Stimulated activated CD8-positive, alpha-beta memory T cell treated with anti-CD3 and anti-CD28 coated beads, Interleukin-4, amount 100 ng/mL, for 4 hours (primary cell): ENCODE measurements around the gene KCNK7.
A peak's percentile ranks its signal among the peaks of the same experiment; 100 is the strongest.
"Not testable (repeated sequence)": the region's sequence is repeated elsewhere in the genome, so short reads cannot be mapped to it uniquely, and the experiment has no call there.

Experiments used
- DNase-seq, 2 donors: peaks; one replicate each; pipeline ENCODE4 v3.0.0-alpha.2; 2020; ENCODE audit warnings: low read depth in 2 of 2, low spot score in 1 of 2

The KCNK7 gene, protein sequence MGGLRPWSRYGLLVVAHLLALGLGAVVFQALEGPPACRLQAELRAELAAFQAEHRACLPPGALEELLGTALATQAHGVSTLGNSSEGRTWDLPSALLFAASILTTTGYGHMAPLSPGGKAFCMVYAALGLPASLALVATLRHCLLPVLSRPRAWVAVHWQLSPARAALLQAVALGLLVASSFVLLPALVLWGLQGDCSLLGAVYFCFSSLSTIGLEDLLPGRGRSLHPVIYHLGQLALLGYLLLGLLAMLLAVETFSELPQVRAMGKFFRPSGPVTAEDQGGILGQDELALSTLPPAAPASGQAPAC

DNA sequence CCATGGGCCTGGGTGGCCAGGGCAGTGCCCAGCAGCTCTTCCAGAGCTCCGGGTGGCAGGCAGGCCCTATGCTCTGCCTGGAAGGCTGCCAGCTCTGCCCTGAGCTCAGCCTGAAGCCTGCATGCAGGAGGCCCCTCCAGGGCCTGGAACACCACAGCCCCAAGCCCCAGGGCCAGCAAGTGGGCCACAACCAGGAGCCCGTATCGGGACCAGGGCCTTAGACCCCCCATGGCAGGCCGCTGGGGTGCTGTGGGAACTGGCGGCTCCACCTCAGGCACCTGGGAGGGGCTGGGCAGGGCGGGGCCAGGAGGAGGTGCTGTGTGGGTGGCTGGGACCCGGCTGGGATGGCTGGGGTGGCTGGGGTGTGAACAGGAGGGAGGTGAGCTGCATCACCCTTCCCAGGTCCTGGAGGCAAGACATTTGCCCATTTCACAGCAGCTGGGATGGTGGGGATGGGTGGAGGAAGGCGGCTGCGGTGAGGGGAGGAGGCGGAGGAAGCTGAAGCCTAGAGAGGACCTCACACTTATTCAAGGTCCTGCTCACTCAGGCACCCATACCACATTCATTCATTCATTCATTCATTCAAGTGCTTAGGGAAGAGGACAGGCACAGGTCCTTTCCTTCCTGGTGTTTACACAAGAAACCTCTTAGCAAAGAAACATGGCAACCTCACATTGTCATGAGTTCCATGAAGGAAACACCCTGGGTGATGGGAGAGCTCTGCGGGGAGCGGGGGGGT is at the start of gene KCNK7:
Gene KCNK7 (minus strand): TSS at position 258 of the 739 bp plus-strand sequence. CDS start 28 bp downstream, at position 230.
- no peak for DNase-seq

DNA sequence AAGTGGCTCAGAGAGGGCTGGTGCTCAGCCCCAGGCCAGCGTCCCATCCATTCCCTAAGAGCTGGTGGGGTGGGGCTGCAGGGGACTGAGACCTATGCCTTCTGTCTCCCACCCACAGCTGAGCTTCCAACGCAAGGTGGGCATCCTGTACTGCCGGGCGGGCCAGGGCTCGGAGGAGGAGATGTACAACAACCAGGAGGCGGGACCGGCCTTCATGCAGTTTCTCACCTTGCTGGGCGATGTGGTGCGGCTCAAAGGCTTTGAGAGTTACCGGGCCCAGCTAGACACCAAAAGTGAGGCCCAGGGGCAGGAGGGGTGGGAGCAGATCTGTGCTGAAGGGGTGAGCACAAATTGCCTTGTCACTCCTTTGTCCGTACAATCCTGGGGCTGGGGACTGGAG is 49.2 kb upstream of the KCNK7 start:
- no peak for DNase-seq

DNA sequence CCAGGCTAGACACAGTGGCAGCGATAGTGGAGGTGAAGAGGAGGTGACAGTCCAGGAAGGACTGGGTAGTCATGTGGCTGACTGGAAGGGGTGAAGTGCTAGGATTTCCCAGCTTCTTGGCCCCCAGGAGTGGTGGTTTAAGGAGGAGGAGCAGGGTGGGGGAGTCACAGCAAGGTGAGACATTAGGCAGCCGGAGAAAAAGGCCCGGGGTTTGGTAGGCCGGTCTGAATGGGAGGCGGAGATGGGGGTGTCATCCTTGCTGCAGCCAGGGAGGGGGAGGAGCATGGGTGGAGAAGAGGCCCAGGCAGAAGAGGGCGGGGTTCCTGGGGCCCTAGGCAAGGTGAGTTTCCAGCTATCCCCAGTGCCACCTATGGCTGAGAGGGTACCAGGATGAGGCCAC is 48.4 kb upstream of the KCNK7 start:
- no peak for DNase-seq

DNA sequence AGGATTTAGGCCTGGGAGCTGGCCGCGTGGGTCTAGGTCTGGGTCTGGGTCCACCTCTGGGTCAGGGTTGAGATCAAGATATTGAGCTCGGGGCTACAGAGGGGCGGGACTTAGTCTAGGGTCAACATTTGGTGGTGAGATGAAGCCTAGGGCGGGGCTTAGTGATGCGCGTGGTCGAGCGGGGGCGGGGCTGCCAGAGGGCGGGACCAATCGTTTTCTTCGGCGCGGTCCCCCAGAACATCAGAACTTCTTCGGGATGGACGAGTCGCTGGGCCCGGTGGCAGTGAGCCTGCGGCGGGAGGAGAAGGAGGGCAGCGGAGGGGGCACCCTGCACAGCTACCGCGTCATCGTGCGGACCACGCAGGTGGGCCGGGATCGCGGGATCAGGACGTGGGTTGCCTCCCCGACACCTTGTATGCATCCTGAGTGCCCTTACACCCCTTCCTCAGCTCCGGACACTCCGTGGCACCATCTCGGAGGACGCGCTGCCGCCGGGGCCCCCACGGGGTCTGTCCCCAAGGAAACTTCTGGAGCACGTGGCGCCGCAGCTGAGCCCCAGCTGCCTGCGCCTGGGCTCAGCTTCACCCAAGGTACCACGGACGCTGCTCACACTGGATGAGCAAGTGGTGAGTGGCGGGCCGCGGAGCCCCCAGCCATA is 46.5 kb upstream of the KCNK7 start:
- no peak for DNase-seq

DNA sequence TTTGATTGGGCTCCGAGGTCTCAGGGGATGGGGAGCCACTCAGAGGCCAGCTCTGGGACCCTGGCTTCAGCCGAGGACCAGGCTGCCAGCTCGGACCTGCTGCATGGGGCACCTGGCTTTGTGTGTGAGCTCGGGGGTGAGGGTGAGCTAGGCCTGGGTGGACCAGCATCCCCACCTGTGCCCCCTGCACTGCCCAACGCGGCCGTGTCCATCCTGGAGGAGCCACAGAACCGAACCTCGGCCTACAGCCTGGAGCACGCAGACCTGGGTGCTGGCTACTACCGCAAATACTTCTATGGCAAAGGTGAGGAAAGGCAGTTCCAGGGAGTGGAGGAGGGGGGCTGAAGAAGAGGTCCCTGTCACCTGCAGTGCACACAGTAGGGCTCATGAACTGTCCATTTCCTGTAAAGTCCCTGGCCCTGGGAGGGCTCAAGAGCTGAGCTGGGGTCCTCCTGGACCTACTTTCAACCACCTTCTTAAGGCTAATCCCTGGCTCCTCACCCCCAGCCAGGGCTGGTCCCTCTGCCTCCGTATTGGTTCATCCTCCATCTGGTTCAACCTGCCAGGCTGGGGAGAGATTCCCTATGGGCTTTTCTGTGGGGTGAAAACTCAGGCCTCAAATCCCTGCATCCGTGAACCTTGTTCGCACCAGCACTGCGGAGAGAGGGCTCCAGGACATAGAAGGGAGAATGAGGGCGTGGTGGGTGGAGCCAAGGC is 45.9 kb upstream of the KCNK7 start:
- no peak for DNase-seq

DNA sequence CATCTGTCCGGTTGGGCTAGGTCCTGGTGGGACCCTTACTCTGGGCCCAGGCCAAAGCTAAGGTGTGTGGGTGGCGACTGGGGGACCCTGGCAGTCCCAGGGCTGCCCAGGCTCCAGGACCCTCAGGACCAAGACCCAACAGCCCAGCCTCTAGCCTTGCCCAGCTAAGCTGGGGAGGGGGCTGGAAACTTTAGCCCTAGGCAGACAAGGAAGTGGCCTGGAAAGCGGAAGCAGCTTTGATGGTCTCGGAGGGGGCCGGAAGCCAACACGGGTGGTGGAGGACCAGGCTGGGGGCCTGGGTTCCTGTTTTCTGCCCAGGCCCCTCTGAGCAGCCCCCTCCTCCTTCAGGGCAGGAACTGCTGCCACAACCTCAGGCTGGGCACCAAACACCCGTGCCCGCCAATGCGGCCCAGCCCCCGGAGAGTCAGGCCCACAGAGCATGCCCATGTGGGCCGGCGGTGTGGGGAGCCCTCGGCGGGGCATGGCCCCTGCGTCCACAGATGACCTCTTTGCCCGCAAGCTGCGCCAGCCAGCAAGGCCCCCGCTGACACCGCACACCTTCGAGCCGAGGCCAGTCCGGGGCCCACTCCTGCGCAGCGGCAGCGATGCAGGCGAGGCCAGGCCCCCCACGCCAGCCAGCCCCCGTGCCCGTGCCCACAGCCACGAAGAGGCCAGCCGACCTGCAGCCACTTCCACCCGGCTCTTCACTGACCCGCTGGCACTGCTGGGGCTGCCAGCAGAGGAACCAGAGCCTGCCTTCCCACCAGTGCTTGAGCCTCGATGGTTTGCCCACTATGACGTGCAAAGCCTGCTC is 45.1 kb upstream of the KCNK7 start:
- no peak for DNase-seq

DNA sequence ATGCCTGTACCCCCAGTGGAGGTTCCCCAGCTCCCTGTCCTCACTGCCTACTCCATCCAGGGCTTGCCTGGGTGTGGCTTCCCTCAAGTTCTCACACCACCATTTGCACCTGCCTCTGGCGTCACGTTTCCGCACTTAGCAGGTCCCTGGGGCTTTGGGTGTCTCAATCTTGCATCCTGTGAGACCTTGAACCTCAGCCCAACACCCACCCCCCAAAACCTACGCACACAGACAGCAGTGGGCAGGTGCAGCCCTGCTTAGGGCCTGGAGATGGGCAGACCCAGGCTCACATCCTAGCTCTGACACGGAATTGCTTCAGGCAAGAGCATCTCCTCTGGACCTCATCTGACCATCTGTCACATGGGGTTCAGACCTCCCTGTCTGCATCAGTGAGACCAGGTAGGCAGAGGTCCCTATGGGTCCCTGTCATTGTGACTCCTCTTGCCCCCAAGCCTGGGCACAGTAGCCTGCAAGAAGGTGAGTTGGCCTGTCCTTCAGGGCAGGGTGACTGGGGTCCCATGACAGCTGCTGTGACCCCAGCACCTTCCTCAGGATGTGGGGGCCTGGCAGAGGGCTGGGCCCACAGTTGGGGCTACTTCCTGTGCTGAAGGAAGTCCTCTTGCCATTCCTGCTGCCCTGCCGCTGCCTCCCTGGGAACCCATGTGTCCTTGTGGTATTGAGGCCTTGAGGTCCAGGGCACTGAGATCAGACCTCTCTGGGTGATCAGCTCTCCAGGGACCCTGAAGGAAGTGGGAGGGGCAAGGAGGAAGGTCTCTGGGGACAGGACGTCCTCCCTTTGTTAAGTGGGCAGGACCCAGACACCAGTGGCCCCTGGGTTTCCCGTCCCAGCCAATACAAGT is 44.3 kb upstream of the KCNK7 start:
- DNase-seq, result no peak

DNA sequence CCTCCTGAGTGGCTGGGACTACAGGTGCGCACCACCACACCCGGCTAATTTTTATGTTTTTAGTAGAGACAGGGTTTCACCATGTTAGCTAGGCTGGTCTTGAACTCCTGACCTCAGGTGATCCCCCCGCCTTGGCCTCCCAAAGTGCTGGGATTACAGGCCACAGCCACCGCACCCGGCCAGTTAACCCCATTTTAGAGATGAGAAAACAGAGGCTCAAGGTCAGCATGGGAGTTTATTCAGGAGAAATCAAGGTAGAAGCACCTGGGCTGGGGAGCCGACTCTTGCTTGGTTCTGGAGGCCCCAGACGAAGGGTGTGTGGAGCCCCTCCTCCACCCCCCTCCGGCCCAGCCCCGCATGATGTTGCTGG is 43.6 kb upstream of the KCNK7 start:
- DNase-seq, result not testable (repeated sequence)

DNA sequence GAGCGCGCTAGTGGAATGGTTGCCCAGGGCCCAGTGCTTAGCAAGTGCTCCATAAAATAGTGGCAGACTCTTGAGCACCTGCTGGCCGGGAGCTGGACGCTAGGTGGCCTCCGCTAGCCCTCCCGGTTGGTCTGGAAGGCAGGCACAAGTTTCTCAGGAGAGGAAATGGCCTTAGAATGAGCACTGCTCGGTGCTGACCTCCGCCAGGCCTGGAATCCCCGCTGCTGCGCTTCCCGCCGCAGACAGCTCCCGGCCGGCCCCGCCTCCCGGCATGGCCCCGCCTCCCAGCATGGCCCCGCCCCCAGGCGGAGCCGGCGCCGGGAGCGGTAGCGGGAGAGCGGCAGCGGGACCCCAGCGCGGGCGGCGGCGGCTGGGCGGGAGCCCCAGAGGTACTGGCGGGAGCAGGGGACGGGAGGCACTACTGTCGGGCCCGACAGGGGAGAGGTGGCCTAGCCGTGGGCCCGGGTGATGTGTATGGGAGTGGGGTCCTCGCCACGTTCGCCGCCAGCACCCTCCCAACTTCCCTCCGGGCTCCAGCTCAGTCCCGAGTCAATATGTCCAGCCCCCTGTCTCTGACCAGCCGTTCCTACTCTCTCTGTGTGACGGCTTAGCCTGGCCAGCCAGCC is 42.3 kb upstream of the KCNK7 start, which contains the start of gene SIPA1:
Gene SIPA1 (plus strand): TSS at position 308 of the 626 bp plus-strand sequence. CDS start 2,821 bp downstream, outside the sequence.
- DNase-seq, result peak in 1 of 2 donors; percentile 45

DNA sequence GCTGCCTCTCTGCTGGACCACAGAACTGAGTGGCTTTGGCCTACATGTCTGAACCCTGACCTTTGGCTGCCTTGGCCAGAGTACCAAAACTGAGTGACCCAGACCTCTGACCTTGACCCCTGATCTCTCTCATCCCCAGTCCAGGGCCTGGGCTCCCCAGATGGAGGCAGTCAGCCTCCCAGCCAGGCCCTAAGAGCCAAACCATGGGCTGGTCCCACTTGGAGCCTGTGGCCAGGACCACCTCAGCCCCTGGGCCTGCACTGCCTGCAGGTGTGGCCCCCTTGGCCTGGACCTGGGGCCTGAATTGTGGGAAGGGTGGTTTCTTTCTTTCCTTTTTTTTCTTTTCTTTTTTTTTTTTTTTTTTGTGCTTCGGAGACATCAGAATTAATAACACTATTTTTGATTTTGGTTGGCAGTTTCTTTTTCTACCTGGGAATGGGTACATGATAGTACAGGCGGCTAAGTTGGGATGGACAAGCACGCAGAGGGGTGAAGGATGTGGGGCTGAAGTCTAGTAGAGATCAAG is 41.5 kb upstream of the KCNK7 start:
- DNase-seq, result no peak

DNA sequence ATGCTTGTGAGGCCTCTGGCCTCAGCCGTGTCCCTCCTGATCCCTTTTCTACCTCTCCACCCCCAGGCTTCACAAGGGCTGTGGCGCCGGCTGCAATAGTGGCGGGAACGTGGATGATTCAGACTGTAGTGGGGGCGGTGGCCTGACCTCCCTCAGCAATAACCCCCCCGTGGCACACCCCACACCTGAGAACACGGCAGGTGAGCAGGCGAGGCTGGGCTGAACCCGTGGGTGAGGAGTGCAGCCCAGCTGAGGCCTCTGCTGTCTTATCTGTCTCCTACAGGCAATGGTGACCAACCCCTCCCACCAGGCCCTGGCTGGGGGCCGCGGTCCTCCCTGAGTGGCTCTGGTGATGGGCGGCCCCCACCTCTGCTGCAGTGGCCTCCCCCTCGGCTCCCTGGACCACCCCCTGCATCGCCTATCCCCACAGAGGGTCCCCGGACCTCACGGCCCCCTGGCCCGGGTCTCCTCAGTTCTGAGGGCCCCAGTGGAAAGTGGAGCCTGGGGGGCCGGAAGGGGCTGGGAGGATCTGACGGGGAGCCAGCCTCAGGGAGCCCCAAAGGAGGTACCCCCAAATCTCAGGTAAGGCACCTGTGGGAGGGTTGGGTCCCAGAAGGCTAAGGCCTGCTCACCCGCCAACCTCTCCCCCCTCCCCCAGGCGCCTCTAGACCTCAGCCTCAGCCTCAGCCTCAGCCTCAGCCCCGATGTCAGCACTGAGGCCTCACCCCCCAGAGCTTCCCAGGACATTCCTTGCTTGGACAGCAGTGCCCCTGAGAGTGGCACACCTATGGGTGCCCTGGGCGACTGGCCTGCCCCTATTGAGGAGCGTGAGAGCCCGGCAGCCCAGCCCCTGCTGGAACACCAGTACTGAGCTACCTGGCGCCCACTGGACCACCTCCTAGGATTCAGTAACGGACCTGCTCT is 40.8 kb upstream of the KCNK7 start:
- DNase-seq, result no peak

DNA sequence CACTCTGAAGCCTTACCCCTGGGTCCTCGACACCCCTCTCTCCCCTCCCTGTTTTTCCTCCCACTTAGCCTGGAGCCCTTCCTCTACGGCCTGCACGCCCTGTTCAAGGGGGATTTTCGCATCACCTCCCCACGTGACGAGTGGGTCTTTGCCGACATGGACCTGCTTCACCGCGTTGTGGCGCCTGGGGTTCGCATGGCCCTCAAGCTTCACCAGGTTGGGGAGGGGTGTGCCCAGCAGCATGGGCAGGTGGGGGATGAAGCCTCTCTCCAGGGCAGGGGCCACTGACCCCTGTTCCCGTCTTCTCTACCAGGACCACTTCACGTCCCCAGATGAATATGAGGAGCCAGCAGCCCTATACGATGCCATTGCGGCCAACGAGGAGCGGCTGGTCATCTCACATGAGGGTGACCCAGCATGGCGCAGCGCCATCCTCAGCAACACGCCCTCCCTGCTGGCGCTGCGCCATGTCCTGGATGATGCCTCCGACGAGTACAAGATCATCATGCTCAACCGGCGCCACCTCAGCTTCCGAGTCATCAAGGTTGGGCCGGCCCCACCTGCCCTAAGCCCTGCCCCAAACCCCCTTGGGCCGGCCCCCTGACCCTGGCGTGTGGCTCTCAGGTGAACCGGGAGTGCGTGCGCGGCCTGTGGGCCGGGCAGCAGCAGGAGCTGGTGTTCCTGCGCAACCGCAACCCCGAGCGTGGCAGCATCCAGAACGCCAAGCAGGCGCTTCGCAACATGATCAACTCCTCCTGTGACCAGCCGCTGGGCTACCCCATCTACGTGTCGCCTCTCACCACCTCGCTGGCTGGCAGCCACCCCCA is 39.5 kb upstream of the KCNK7 start:
- no peak for DNase-seq

DNA sequence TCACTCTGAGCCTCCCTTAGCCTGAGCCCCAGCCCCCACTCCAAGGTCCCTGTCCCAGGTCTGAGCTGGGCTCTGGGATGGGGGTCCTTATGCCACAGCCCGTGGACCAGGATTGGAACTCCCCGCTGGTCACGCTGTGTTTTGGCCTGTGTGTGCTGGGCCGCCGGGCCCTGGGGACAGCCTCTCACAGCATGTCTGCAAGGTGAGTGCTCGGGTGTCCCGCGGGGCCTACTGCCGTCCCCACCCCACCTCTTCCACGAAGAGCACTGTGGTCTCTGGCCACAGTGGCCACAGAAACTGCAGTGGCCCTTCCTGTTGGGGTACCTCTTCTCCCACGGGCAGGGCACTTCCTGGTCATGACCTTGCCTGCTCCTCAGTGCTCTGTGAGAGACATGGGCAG is 38.8 kb upstream of the KCNK7 start:
- no peak for DNase-seq

DNA sequence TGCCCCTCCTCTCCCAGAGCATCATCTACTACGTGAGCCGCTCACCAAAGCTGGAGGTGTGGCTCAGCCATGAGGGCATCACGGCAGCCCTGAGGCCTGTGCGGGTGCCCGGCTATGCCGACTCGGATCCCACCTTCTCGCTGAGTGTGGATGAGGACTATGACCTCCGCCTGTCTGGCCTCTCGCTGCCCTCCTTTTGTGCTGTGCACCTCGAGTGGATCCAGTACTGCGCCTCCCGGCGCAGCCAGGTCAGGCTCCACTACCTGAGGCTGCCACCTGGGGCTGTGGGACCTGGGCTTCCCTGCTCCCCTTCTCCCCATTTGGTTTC is 38.5 kb upstream of the KCNK7 start:
- no peak for DNase-seq

DNA sequence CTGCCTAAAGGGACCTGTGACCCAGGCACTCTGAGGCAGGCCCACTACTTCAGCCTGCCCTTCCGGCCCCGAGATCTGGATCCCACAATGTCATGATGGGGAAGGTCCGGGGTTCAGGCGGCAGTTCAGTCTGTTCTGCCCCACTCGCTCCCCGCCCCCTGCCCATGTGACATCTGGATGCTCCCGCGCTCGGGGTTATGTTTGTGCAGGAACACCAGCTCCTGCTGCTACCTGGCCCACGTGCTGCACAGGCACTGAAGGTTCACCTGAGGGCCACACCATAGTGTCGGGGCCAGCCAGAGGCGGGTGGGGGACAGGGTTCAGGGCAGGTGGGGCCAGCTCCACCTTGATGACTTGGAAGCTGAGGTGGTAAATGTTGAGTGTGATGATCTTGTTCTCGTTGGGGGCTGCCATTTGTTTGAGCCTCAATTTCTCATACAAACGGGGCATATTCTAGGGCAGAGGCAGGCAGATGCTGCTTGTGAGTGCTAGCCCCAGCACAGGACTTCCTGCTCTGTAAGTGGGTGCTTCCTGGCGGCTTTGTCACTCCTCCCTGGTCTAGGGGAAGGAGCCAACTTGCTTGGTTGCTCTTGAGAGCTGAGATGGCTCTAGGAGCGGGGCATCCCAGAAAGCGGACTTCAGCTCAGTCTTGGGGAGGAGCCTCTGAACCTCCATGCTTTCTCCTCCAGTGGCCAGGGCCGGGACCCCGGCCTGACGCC is 37.9 kb upstream of the KCNK7 start:
- no peak for DNase-seq

DNA sequence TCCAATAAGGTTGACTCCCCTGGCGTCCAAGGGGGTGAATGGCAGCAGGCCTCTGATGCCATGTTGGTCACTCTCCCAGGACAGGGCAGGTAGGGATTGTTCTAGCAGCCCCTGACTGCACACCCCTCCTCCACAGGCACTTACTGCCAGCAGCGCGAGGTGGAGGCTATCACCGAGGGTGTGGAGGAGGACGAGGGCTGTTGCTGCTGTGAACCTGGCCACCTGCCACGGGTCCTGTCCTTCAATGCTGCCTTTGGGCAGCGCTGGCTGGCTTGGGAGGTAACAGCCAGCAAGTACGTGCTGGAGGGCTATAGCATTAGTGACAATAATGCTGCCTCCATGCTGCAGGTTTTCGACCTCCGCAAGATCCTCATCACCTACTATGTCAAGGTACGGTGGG is 34.6 kb upstream of the KCNK7 start:
- DNase-seq, result no peak

DNA sequence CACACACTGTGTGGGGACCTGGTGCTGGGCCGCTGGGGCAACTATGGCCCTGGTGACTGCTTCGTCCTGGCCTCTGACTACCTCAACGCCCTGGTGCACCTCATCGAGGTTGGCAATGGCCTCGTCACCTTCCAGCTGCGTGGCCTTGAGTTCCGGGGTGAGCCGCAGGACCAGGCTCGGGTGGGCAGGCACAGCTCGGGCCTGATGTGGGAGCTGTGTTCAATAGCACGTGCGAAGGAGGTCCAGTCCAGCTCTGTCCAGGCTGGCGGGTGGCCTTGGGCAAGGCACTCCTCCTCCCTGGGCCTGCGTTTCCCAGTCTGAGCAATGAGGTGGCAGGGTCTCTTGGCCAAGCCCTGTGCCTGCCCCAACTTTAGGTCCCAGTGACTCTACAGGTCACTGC is 34.0 kb upstream of the KCNK7 start:
- no peak for DNase-seq
